OCI-LY1 (cell line): ENCODE measurements around the gene PVALB.

Experiments used
- EZH2 ChIP-seq: fragments of 200-600 bp; sonication (generic), shearing (Covaris generic); IDR thresholded peaks from 2 replicates; pipeline ENCODE4 v1.8.0; 2017; ENCODE audit warnings: borderline replicate concordance, mixed run types, mild to moderate bottlenecking, antibody characterized with exemption, low read length, moderate library complexity, mixed read lengths
- TF ChIP-seq, protein P1 (sequence below): fragments of 200-600 bp; sonication (generic), shearing (Covaris generic); IDR thresholded peaks from 2 replicates; pipeline ENCODE4 v1.5.1; 2017; ENCODE audit warnings: mild to moderate bottlenecking, antibody characterized with exemption, low read length, moderate library complexity, mixed read lengths

DNA sequence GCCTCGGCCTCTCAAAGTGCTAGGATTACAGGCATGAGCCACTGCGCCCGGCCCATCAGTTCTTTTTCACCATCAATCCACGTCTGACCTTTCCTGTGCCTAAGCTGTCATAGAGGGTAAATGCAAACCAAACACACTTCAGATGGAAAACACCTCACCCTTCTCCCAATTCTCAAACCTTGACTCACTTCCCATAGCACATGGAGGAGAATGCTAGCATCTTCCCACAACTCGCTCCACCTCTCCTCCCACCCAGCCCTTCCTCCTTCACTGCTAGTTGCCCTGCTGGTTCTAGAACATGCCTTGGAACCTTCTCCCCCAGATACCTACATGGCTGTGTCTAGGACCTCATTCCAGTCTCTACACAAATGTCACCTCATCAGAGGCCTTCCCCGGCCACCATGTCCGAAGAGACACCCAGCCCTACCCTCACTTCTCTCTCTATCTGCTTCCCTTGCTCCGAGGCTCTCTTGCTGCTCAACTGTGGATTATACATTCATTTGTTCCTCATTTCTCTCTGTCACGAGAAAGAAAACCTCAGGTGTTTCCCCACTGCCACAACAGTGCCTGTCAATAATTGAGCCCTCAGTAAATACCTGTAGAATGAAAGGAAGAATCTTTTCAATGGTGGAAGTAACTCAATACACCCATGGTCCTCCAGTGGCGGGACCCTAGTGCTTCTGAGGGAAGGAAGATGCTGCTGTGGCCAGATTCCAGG is 22.7 kb upstream of the PVALB start:
- TF ChIP-seq, protein P1, sequence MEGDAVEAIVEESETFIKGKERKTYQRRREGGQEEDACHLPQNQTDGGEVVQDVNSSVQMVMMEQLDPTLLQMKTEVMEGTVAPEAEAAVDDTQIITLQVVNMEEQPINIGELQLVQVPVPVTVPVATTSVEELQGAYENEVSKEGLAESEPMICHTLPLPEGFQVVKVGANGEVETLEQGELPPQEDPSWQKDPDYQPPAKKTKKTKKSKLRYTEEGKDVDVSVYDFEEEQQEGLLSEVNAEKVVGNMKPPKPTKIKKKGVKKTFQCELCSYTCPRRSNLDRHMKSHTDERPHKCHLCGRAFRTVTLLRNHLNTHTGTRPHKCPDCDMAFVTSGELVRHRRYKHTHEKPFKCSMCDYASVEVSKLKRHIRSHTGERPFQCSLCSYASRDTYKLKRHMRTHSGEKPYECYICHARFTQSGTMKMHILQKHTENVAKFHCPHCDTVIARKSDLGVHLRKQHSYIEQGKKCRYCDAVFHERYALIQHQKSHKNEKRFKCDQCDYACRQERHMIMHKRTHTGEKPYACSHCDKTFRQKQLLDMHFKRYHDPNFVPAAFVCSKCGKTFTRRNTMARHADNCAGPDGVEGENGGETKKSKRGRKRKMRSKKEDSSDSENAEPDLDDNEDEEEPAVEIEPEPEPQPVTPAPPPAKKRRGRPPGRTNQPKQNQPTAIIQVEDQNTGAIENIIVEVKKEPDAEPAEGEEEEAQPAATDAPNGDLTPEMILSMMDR: no peak
- TF ChIP-seq EZH2: no peak
